HL-60 (cell line): ENCODE measurements around the gene BCL2L1.
A peak's percentile ranks its signal among the peaks of the same experiment; 100 is the strongest.

Experiments used
- DNase-seq, 2 experiments: peaks; one replicate each; pipeline ENCODE4 v3.0.0-alpha.2; 2010 to 2020; ENCODE audit warnings: low read depth in 1 of 2, low spot score in 1 of 2
- H3K27ac ChIP-seq: fragments of 250-450 bp; sonication (Bioruptor Pico); replicated peaks from 2 replicates; pipeline ENCODE4 v1.5.1; 2020; ENCODE audit warnings: mild to moderate bottlenecking, moderate library complexity
- H3K27me3 ChIP-seq: fragments of 250-450 bp; sonication (Bioruptor Pico); 2 replicates; pipeline ENCODE4 v1.5.1; 2021; ENCODE audit warnings: mild to moderate bottlenecking, moderate library complexity; ENCODE audit not compliant: insufficient read depth, poor library complexity, severe bottlenecking
- H3K4me3 ChIP-seq: replicated peaks from 2 replicates; pipeline ENCODE4 v1.5.1; 2011; ENCODE audit warnings: mild to moderate bottlenecking, control low read depth, low read length; ENCODE audit not compliant: insufficient read depth
- GABPA ChIP-seq: IDR thresholded peaks from 2 replicates; pipeline ENCODE4 v1.6.1; 2012; ENCODE audit warnings: low read depth
- POLR2AphosphoS5 ChIP-seq: IDR thresholded peaks from 2 replicates; pipeline ENCODE4 v1.6.1; 2012; ENCODE audit warnings: low read depth
- SPI1 ChIP-seq: IDR thresholded peaks from 2 replicates; pipeline ENCODE4 v1.6.1; 2012; ENCODE audit warnings: low read depth, mild to moderate bottlenecking, borderline replicate concordance
- TF ChIP-seq, protein P1 (sequence below): IDR thresholded peaks from one replicate; pipeline ENCODE4 v1.5.1; 2011; ENCODE audit warnings: low read length, control low read depth, inconsistent platforms; ENCODE audit not compliant: insufficient read depth
- TF ChIP-seq, protein P2 (sequence below): IDR thresholded peaks from 2 replicates; pipeline ENCODE4 v1.6.1; 2012; ENCODE audit warnings: low read depth; ENCODE audit not compliant: insufficient replicate concordance

The BCL2L1 gene

DNA sequence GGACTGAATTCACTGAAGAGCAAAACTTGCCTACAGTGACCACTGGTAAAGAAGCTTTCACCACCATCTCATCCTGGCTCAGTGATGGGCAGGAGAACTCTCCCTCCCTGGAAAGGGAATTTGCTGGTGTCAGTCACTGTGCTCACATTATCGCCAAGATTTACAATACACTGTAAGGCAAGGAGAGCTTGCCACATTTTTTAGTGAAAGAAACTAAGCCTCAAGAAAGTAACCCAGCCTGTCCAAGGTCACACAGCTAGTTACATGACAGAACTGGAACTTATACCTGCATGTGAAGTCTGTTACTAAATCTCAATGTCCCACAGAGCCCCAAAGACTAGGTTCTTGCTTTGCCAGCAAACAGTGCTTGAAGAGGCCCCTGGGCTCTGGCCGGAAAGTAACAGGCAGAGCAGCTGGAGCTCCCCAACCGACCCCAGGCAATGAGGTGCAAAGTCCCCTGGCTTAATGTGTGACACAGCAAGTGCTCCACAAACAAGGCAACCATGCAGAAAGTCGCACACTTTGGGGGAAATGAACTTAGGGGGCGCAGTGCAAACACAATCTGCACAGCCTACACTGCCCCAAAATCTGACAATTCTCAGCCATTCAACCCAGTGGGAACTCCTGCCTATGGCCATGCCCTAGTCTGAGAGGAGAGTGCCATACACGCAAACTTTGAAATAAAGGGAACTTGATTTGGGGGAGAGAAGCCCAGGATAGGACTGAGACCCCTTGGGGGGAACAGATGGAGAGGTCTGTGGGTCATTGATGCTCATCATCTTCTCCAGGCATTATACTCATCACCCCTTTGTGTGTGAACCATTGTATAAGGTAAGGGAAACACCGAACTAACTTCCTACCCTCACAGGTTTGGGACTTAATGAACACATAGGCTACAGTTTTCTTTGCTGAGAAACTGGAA lies 1.9 kb downstream of the BCL2L1 start:
- no peak for DNase-seq
- H3K4me3 ChIP-seq = no peak overlapping the region
- no peaks in the 10 kb centered on the region for H3K27me3 ChIP-seq
- H3K27ac ChIP-seq = no peak overlapping the region
- TF ChIP-seq SPI1 = no peak
- TF ChIP-seq POLR2AphosphoS5 = no peak
- TF ChIP-seq GABPA = no peak
- TF ChIP-seq, protein P1, sequence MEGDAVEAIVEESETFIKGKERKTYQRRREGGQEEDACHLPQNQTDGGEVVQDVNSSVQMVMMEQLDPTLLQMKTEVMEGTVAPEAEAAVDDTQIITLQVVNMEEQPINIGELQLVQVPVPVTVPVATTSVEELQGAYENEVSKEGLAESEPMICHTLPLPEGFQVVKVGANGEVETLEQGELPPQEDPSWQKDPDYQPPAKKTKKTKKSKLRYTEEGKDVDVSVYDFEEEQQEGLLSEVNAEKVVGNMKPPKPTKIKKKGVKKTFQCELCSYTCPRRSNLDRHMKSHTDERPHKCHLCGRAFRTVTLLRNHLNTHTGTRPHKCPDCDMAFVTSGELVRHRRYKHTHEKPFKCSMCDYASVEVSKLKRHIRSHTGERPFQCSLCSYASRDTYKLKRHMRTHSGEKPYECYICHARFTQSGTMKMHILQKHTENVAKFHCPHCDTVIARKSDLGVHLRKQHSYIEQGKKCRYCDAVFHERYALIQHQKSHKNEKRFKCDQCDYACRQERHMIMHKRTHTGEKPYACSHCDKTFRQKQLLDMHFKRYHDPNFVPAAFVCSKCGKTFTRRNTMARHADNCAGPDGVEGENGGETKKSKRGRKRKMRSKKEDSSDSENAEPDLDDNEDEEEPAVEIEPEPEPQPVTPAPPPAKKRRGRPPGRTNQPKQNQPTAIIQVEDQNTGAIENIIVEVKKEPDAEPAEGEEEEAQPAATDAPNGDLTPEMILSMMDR = no peak
- TF ChIP-seq, protein P2, sequence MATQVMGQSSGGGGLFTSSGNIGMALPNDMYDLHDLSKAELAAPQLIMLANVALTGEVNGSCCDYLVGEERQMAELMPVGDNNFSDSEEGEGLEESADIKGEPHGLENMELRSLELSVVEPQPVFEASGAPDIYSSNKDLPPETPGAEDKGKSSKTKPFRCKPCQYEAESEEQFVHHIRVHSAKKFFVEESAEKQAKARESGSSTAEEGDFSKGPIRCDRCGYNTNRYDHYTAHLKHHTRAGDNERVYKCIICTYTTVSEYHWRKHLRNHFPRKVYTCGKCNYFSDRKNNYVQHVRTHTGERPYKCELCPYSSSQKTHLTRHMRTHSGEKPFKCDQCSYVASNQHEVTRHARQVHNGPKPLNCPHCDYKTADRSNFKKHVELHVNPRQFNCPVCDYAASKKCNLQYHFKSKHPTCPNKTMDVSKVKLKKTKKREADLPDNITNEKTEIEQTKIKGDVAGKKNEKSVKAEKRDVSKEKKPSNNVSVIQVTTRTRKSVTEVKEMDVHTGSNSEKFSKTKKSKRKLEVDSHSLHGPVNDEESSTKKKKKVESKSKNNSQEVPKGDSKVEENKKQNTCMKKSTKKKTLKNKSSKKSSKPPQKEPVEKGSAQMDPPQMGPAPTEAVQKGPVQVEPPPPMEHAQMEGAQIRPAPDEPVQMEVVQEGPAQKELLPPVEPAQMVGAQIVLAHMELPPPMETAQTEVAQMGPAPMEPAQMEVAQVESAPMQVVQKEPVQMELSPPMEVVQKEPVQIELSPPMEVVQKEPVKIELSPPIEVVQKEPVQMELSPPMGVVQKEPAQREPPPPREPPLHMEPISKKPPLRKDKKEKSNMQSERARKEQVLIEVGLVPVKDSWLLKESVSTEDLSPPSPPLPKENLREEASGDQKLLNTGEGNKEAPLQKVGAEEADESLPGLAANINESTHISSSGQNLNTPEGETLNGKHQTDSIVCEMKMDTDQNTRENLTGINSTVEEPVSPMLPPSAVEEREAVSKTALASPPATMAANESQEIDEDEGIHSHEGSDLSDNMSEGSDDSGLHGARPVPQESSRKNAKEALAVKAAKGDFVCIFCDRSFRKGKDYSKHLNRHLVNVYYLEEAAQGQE = no peak

DNA sequence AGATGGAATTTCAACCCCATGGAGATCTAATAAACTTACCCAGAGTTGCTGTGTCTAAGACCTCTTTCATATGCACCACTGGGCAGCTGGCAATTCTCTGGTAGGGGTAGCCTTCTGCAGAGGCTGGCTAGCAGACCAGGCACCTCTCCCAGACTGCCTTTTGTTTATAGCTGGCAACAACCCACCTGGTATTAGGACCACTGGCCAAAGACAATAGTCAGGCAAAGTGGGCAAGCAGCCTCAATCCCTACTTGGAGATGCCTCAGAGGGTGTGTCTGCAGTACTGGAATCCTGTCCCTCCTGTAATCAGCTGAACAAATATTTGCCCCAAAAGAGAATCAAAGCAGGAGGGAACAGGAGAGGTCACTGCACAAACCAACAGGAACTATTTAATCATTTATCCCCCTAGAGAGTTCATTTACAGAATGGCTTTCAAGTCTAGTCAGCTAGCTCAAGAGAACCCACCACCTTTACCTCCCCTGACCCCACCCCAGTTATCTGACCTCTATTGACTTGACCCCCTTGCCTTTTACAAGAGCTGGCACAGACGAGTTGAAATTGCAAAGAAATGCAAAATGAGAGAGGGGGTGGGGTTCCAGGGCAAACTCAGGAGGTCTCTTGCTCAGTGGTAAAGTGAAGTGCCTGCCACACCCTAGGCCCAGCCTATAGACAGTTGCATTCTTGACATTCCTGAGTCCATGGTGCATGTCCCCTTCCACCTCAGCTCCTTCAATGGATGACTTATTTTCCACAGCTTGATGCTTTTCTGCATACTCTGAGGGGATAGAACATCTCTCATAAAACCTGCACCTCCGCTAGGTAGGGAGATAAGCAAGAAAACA lies 2.8 kb downstream of the BCL2L1 start:
- H3K27me3 ChIP-seq = no peaks in the 10 kb centered on the region
- no peak overlapping the region for H3K27ac ChIP-seq
- H3K4me3 ChIP-seq = no peak overlapping the region
- DNase-seq = no peak
- TF ChIP-seq GABPA (no peak), SPI1 (no peak), POLR2AphosphoS5 (no peak)
- TF ChIP-seq, protein P1 = no peak

DNA sequence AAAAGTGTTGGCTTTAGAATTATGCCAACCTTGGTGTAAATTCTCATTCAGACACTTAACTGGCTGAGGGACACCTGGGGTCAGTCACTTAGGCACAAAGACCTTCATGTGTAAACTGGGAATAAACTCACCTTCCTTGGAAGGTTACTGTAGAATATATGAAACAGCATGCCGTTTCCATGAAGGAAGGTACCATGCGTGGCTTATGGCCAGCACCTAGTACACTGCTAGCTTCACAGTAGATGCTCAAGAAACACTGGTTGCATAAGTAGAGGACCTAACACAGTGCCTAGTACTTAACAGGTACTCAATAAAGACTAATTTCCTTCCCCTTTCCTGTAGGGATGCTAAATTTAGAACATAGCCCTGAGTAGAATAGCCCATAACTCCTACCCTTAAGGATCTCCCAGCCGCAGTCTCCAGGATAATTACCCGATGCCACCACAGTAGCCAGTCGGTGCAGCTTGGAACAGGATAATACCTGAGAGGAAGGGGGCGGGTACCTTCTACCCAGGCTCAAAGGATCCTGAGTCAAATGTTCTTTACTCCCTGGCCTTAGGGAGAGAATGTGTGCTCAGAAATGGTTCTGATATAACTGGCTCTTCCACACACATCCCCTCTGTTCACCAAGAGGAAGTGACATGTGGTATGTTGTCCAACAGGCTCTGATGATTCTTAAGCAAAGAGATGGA lies 3.6 kb downstream of the BCL2L1 start:
- Histone ChIP-seq H3K27ac (no peak overlapping the region), H3K27me3 (no peaks in the 10 kb centered on the region), H3K4me3 (no peak overlapping the region)
- DNase-seq = no peak
- TF ChIP-seq SPI1 (peak; percentile 60; the same call in 1 of the 2 replicates), GABPA (no peak)

DNA sequence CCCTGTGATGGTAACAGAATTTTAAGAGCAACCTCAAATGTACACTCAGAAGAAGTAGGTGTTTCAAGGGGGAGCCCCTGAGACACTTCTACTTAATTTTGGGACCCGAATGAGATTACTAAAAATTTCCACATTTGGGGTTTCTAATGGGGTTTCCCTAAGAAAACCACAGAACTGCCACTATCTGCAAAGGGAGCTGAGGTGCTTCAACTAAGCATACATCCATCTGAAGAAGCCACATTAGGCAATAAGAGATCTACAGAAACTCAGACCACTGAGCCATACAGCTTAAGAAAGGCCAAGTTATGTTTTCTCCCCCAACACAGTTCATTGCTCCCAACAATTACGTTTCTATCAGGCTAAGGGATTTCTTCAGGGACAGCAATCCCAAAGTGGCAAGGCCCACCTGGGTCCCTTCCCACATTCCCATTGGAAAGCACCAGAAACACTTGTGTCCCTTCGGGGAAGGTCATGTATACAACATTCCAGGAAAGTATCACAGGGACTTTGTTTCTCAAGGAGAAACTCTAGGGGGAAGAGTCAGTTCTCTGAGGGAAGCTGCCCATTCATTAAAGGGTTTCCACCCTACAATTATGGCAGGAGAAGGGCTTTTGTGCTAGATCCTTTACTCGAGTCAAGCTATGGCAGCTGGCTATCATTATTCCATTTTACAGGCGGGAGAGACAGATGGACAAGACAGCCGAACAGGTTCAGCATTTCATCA lies 5.0 kb downstream of the BCL2L1 start:
- TF ChIP-seq GABPA (no peak), SPI1 (no peak), POLR2AphosphoS5 (no peak)
- TF ChIP-seq, protein P1 = no peak
- TF ChIP-seq, protein P2 = no peak
- DNase-seq = no peak
- Histone ChIP-seq H3K4me3 (no peak overlapping the region), H3K27me3 (no peaks in the 10 kb centered on the region), H3K27ac (no peak overlapping the region)
